Activated CD8-positive, alpha-beta T cell treated with anti-CD3 and anti-CD28 coated beads for 36 hours (primary cell): ENCODE measurements around the gene ZSCAN20. TPM values are rescaled to one million over a fixed set of nuclear protein-coding genes. Genes with fewer than 3 reads are reported as not detected.

Source experiments
- ATAC-seq: fragments of 200-7000 bp; cut with Tn5 transposase; one replicate; pipeline ENCODE4 v1.10.0; 2021; ENCODE audit warnings: mild to moderate bottlenecking, moderate library complexity
- CTCF ChIA-PET: fragments of 350-600 bp; sonication (Branson Sonifier 250); formaldehyde crosslinking; loops from one replicate; lab custom pipeline; 2021; ENCODE audit warnings: antibody characterized with exemption; lab: Charles Lee
- POLR2A ChIA-PET: fragments of 350-600 bp; sonication (Branson Sonifier 250); formaldehyde crosslinking; loops from one replicate; lab custom pipeline; 2021; ENCODE audit warnings: antibody characterized with exemption; lab: Charles Lee
- DNase-seq: peaks from one replicate; pipeline ENCODE4 v3.0.0-alpha.2; 2020
- H3K27ac Mint-ChIP-seq: one replicate; pipeline ENCODE4 v1.8.0; 2021; ENCODE audit warnings: mild to moderate bottlenecking, mixed read lengths
- H3K27me3 Mint-ChIP-seq: one replicate; pipeline ENCODE4 v1.8.0; 2021; ENCODE audit warnings: mixed read lengths
- H3K36me3 Mint-ChIP-seq: one replicate; pipeline ENCODE4 v1.8.0; 2021; ENCODE audit warnings: low read depth, mixed read lengths
- H3K4me1 Mint-ChIP-seq: one replicate; pipeline ENCODE4 v1.8.0; 2021; ENCODE audit warnings: low read depth, mixed read lengths
- H3K4me3 Mint-ChIP-seq: one replicate; pipeline ENCODE4 v1.8.0; 2021; ENCODE audit warnings: mild to moderate bottlenecking, moderate library complexity, mixed read lengths
- H3K9me3 Mint-ChIP-seq: one replicate; pipeline ENCODE4 v1.8.0; 2021; ENCODE audit warnings: mixed read lengths
- CTCF ChIP-seq: fragments of 200-600 bp; IDR thresholded peaks from one replicate; pipeline ENCODE4 v1.8.0; 2022; ENCODE audit warnings: antibody characterized with exemption, mild to moderate bottlenecking
- intact Hi-C: fragments of 100-400 bp; cut with micrococcal nuclease; formaldehyde crosslinking; loops from one replicate; pipeline ENCODE4 v1.10.0; 2022
- total RNA-seq, 2 experiments: library from RNA; stranded (reverse); gene quantifications; one replicate each; pipeline ENCODE4 v1.2.3, GENCODE V29; 2021

Gene ZSCAN20
- total RNA-seq, 2 experiments from 2014 or later = 2.6 to 3.2 TPM

GRCh38 chr1:33532250-33532649, 59.8 kb downstream of the ZSCAN20 start:
- H3K36me3 Mint-ChIP-seq = no peaks in the 10 kb centered on the region
- DNase-seq = no peak
- no peaks in the 10 kb centered on the region for H3K4me1 Mint-ChIP-seq
- no peak overlapping the region for H3K27ac Mint-ChIP-seq
- ChIA-PET POLR2A (no interaction called here), CTCF (no interaction called here)
- intact Hi-C loops = no loop called here
- no peak for TF ChIP-seq CTCF
- H3K9me3 Mint-ChIP-seq = no peaks in the 10 kb centered on the region
- peaks cover 17% of the 10 kb centered on the region for H3K27me3 Mint-ChIP-seq
- no peak for ATAC-seq
- H3K4me3 Mint-ChIP-seq = no peak overlapping the region

GRCh38 chr1:33532936-33533335, 60.5 kb downstream of the ZSCAN20 start:
- Mint-ChIP-seq H3K4me1 (no peaks in the 10 kb centered on the region), H3K9me3 (no peaks in the 10 kb centered on the region), H3K36me3 (no peaks in the 10 kb centered on the region), H3K27me3 (peaks cover 15% of the 10 kb centered on the region), H3K27ac (no peak overlapping the region), H3K4me3 (no peak overlapping the region)
- POLR2A ChIA-PET = no interaction called here
- CTCF ChIA-PET = no interaction called here
- DNase-seq (no peak), ATAC-seq (no peak)
- no peak for TF ChIP-seq CTCF
- intact Hi-C loops = no loop called here

GRCh38 chr1:33535334-33535733, 62.9 kb downstream of the ZSCAN20 start:
- H3K4me1 Mint-ChIP-seq = peaks cover 6% of the 10 kb centered on the region
- no peak for TF ChIP-seq CTCF
- no peak for DNase-seq
- no peak overlapping the region for H3K27ac Mint-ChIP-seq
- no peak overlapping the region for H3K4me3 Mint-ChIP-seq
- no peaks in the 10 kb centered on the region for H3K9me3 Mint-ChIP-seq
- ATAC-seq = no peak
- ChIA-PET POLR2A (no interaction called here), CTCF (interaction anchor here (0.6 kb wide), 1 partner anchor 303 kb away, joined by 6 read pairs; no protein-coding TSS in a partner anchor)
- intact Hi-C loops = no loop called here
- H3K36me3 Mint-ChIP-seq = no peaks in the 10 kb centered on the region
- H3K27me3 Mint-ChIP-seq = peaks cover 13% of the 10 kb centered on the region

- TF ChIP-seq CTCF = no peak
- H3K4me1 Mint-ChIP-seq = peaks cover 6% of the 10 kb centered on the region
- no peaks in the 10 kb centered on the region for H3K36me3 Mint-ChIP-seq
- intact Hi-C loops = no loop called here
- no peak overlapping the region for H3K4me3 Mint-ChIP-seq
- H3K9me3 Mint-ChIP-seq = no peaks in the 10 kb centered on the region
- POLR2A ChIA-PET = no interaction called here
- no peak for ATAC-seq
- CTCF ChIA-PET = no interaction called here
- H3K27me3 Mint-ChIP-seq = peaks cover 7% of the 10 kb centered on the region
- H3K27ac Mint-ChIP-seq = no peak overlapping the region
- DNase-seq = no peak
These were observed 65.4 kb downstream of the ZSCAN20 start for GRCh38 chr1:33537885-33538284.

- Mint-ChIP-seq H3K4me1 (peaks cover 6% of the 10 kb centered on the region), H3K36me3 (no peaks in the 10 kb centered on the region), H3K4me3 (no peak overlapping the region), H3K27ac (no peak overlapping the region), H3K27me3 (peaks cover 2% of the 10 kb centered on the region), H3K9me3 (no peaks in the 10 kb centered on the region)
- TF ChIP-seq CTCF = no peak
- DNase-seq (no peak), ATAC-seq (no peak)
- ChIA-PET POLR2A (no interaction called here), CTCF (no interaction called here)
- intact Hi-C loops = no loop called here
These were observed 69.5 kb downstream of the ZSCAN20 start for GRCh38 chr1:33541966-33542365.

Other genes with a start within 250 kb of the ZSCAN20 start
- gene ZNF362, start 216.2 kb upstream of the ZSCAN20 start, total RNA-seq = 1 to 10 TPM; 5.4 to 7.8 TPM
- not detected for gene A3GALT2, start 151.5 kb upstream of the ZSCAN20 start, total RNA-seq
- gene PHC2, start 41.5 kb upstream of the ZSCAN20 start, total RNA-seq = 10 to 100 TPM; 26.0 to 28.0 TPM